ENCODE measurements around the gene CBL.

GRCh38 chr11:119330237-119330636 is 124.1 kb downstream of the CBL start:
- TF ChIP-seq CTCF (IDR thresholded peaks at IDR 0.05; ENCODE audit: borderline replicate concordance, extremely low read depth, low read length, poor library complexity, severe bottlenecking) (no peak), EZH2 (IDR thresholded peaks at IDR 0.05; ENCODE audit: borderline replicate concordance, low read depth, low read length, severe bottlenecking) (no peak)
